Measurements from ENCODE around the gene PRSS27. TPM values are rescaled to one million over a fixed set of nuclear protein-coding genes. Genes with fewer than 3 reads are reported as not detected.
A peak's percentile ranks its signal among the peaks of the same experiment; 100 is the strongest.

Gene PRSS27
- total and polyA plus RNA-seq, 12 donors, result 0.11 to 0.75 (median 0.44) TPM; not detected in 1

- no peak for TF ChIP-seq CTCF (IDR thresholded peaks at IDR 0.05)
- H3K4me1 ChIP-seq, result peaks cover 0 to 21% (median 11%) of the 10 kb centered on the region in 9 donors
- intact Hi-C loops (cut with DNase I), result no loop called here
- no peak overlapping the region for H3K4me3 ChIP-seq
- H3K27ac ChIP-seq, result no peak overlapping the region
- ATAC-seq (no peak), DNase-seq (peak in 1 of 2 donors; percentile 7)
- peaks cover 0 to 99% (median 37%) of the 10 kb centered on the region in 9 donors for H3K36me3 ChIP-seq
- no peaks in the 10 kb centered on the region for H3K9me3 ChIP-seq
- WGBS, 2 donors, result 94 to 96% methylated on average over 15 of the region's 15 CpGs
- H3K27me3 ChIP-seq, result no peaks in the 10 kb centered on the region
Measured at GRCh38 chr16:2701272-2701671, 18.8 kb downstream of the PRSS27 start.

- intact Hi-C loops (cut with DNase I), result no loop called here
- Histone ChIP-seq H3K36me3 (peaks cover 0 to 94% (median 37%) of the 10 kb centered on the region in 9 donors), H3K4me3 (no peak overlapping the region), H3K4me1 (peaks cover 0 to 21% (median 11%) of the 10 kb centered on the region in 9 donors), H3K27me3 (no peaks in the 10 kb centered on the region), H3K9me3 (no peaks in the 10 kb centered on the region), H3K27ac (no peak overlapping the region)
- WGBS, 2 donors, result 87 to 91% methylated on average over 13 of the region's 13 CpGs
- ATAC-seq (no peak), DNase-seq (peak in 1 of 2 donors; percentile 3)
- TF ChIP-seq CTCF (IDR thresholded peaks at IDR 0.05), result no peak
Measured at GRCh38 chr16:2700786-2701185, 19.2 kb downstream of the PRSS27 start.

- no peaks in the 10 kb centered on the region for H3K9me3 ChIP-seq
- ATAC-seq, result no peak
- H3K27ac ChIP-seq, result peak overlapping the region in 1 of 10 donors; percentile 19
- H3K4me1 ChIP-seq, result peaks cover 0 to 21% (median 11%) of the 10 kb centered on the region in 9 donors
- H3K36me3 ChIP-seq, result peaks cover 0 to 86% (median 35%) of the 10 kb centered on the region in 9 donors
- peak in 1 of 2 donors; percentile 7 for DNase-seq
- no peak overlapping the region for H3K4me3 ChIP-seq
- WGBS, 2 donors, result 92 to 93% methylated on average over 28 of the region's 28 CpGs
- H3K27me3 ChIP-seq, result no peaks in the 10 kb centered on the region
- intact Hi-C loops (cut with DNase I), result no loop called here
- no peak for TF ChIP-seq CTCF (IDR thresholded peaks at IDR 0.05)
Measured at GRCh38 chr16:2699791-2700600, 20.0 kb downstream of the PRSS27 start.

- intact Hi-C loops (cut with DNase I), result no loop called here
- WGBS, 2 donors, result 85 to 88% methylated on average over 32 of the region's 32 CpGs
- H3K9me3 ChIP-seq, result no peaks in the 10 kb centered on the region
- ATAC-seq, result peak in 1 of 8 donors; percentile 31
- DNase-seq, result peak in 1 of 2 donors; percentile 8
- H3K27ac ChIP-seq, result no peak overlapping the region
- peaks cover 0 to 14% (median 7%) of the 10 kb centered on the region in 9 donors for H3K4me1 ChIP-seq
- TF ChIP-seq CTCF (IDR thresholded peaks at IDR 0.05), result no peak
- H3K4me3 ChIP-seq, result no peak overlapping the region
- peaks cover 0 to 78% (median 31%) of the 10 kb centered on the region in 9 donors for H3K36me3 ChIP-seq
- no peaks in the 10 kb centered on the region for H3K27me3 ChIP-seq
Measured at GRCh38 chr16:2698965-2699750, 20.9 kb downstream of the PRSS27 start.

All from heart right ventricle (tissue), 16 donors.